WTC11 (cell line): ENCODE measurements around the gene CARMIL3. TPM values are rescaled to one million over a fixed set of nuclear protein-coding genes. Genes with fewer than 3 reads are reported as not detected.

Experiments
- ATAC-seq: fragments of 200-7000 bp; cut with Tn5 transposase; 2 replicates; pipeline ENCODE4 v1.10.0; 2021; ENCODE audit warnings: mild to moderate bottlenecking, moderate library complexity
- CTCF ChIA-PET: fragments of 300-600 bp; sonication (Branson Sonifier 250); formaldehyde crosslinking; loops from one replicate; lab custom pipeline; 2021; ENCODE audit warnings: antibody characterized with exemption; lab: Charles Lee
- POLR2A ChIA-PET: fragments of 350-600 bp; sonication (Branson Sonifier 250); formaldehyde crosslinking; loops from one replicate; lab custom pipeline; 2021; ENCODE audit warnings: antibody characterized with exemption; lab: Charles Lee
- DNase-seq: peaks from one replicate; pipeline ENCODE4 v3.0.0; 2021; ENCODE audit warnings: low spot score
- H3K27ac Mint-ChIP-seq: 2 replicates; pipeline ENCODE4 v1.8.0; 2021; ENCODE audit warnings: mixed read lengths
- H3K27me3 Mint-ChIP-seq: 2 replicates; pipeline ENCODE4 v1.8.0; 2021; ENCODE audit warnings: low read depth, mild to moderate bottlenecking, moderate library complexity, mixed read lengths
- H3K36me3 Mint-ChIP-seq: 2 replicates; pipeline ENCODE4 v1.8.0; 2021; ENCODE audit warnings: mixed read lengths
- H3K4me1 Mint-ChIP-seq: 2 replicates; pipeline ENCODE4 v1.8.0; 2022; ENCODE audit warnings: mixed read lengths
- H3K4me3 Mint-ChIP-seq: 2 replicates; pipeline ENCODE4 v1.8.0; 2021; ENCODE audit warnings: mild to moderate bottlenecking, moderate library complexity, mixed read lengths
- H3K9me3 Mint-ChIP-seq: 2 replicates; pipeline ENCODE4 v1.8.0; 2021; ENCODE audit warnings: mixed read lengths
- ARID4B ChIP-seq: sonication (generic); formaldehyde crosslinking; IDR thresholded peaks from 2 replicates; pipeline ENCODE4 v1.8.0; 2023; ENCODE audit warnings: missing genetic modification reagents, mild to moderate bottlenecking, borderline replicate concordance
- E2F5 ChIP-seq: sonication (generic); formaldehyde crosslinking; IDR thresholded peaks from 2 replicates; pipeline ENCODE4 v1.8.1; 2022; ENCODE audit warnings: mild to moderate bottlenecking, moderate library complexity, missing genetic modification reagents
- GTF2I ChIP-seq: fragments of 250-450 bp; sonication (Bioruptor Pico); conservative IDR thresholded peaks from 2 replicates; pipeline ENCODE4 v1.4.0; 2021; ENCODE audit warnings: mild to moderate bottlenecking
- MXD4 ChIP-seq: fragments of 250-450 bp; sonication (Bioruptor Pico); IDR thresholded peaks from 2 replicates; pipeline ENCODE4 v1.8.0; 2021; ENCODE audit warnings: mild to moderate bottlenecking, moderate library complexity, borderline replicate concordance
- NFYB ChIP-seq: sonication (generic); formaldehyde crosslinking; conservative IDR thresholded peaks from 2 replicates; pipeline ENCODE4 v1.8.0; 2022; ENCODE audit warnings: low read depth, missing genetic modification reagents
- NR2C2 ChIP-seq: sonication (generic); formaldehyde crosslinking; IDR thresholded peaks from 2 replicates; pipeline ENCODE4 v1.8.0; 2022; ENCODE audit warnings: mild to moderate bottlenecking, missing genetic modification reagents
- NR3C1 ChIP-seq: sonication (generic); formaldehyde crosslinking; conservative IDR thresholded peaks from 2 replicates; pipeline ENCODE4 v1.8.1; 2023; ENCODE audit warnings: low read depth, mild to moderate bottlenecking, missing genetic modification reagents
- OVOL2 ChIP-seq: fragments of 250-450 bp; sonication (Bioruptor Pico); IDR thresholded peaks from 2 replicates; pipeline ENCODE4 v1.9.0; 2021; ENCODE audit warnings: mild to moderate bottlenecking, borderline replicate concordance
- PRDM15 ChIP-seq: sonication (generic); formaldehyde crosslinking; IDR thresholded peaks from 2 replicates; pipeline ENCODE4 v1.8.0; 2022; ENCODE audit warnings: missing genetic modification reagents
- SOX15 ChIP-seq: fragments of 250-450 bp; sonication (Bioruptor Pico); IDR thresholded peaks from 2 replicates; pipeline ENCODE4 v1.9.0; 2021; ENCODE audit warnings: mild to moderate bottlenecking
- TCF7 ChIP-seq: sonication (generic); formaldehyde crosslinking; IDR thresholded peaks from 2 replicates; pipeline ENCODE4 v1.8.0; 2022; ENCODE audit warnings: mild to moderate bottlenecking, low read depth, missing genetic modification reagents, moderate library complexity
- USF1 ChIP-seq: sonication (generic); formaldehyde crosslinking; IDR thresholded peaks from 2 replicates; pipeline ENCODE4 v1.8.0; 2022; ENCODE audit warnings: mild to moderate bottlenecking, missing genetic modification reagents
- ZNF232 ChIP-seq: sonication (generic); formaldehyde crosslinking; IDR thresholded peaks from 2 replicates; pipeline ENCODE4 v1.8.0; 2022; ENCODE audit warnings: mild to moderate bottlenecking, missing genetic modification reagents
- ZNF281 ChIP-seq: sonication (generic); formaldehyde crosslinking; IDR thresholded peaks from 2 replicates; pipeline ENCODE4 v1.8.0; 2023; ENCODE audit warnings: mild to moderate bottlenecking, missing genetic modification reagents
- ZNF396 ChIP-seq: fragments of 250-450 bp; sonication (Bioruptor Pico); IDR thresholded peaks from 2 replicates; pipeline ENCODE4 v1.8.0; 2021; ENCODE audit warnings: mild to moderate bottlenecking, moderate library complexity, borderline replicate concordance
- total RNA-seq: library from RNA; stranded (reverse); gene quantifications from 3 replicates; pipeline ENCODE4 v1.2.3, GENCODE V29; 2021

Gene CARMIL3
- total RNA-seq, 1 experiment from 2014 or later: 13.0 TPM

GRCh38 chr14:24098229-24098926, 46.6 kb downstream of the CARMIL3 start (continued):
- no peak for TF ChIP-seq ARID4B
- TF ChIP-seq MXD4: no peak
- no peak for TF ChIP-seq NFYB (CRISPR knock-in tag)
- no peak for TF ChIP-seq ZNF396 (CRISPR knock-in tag)
- no peak for TF ChIP-seq E2F5 (CRISPR knock-in tag)

- Mint-ChIP-seq H3K9me3 (peaks cover 13% of the 10 kb centered on the region), H3K36me3 (peaks cover 46% of the 10 kb centered on the region), H3K27ac (0 out of 2 replicates have a peak overlapping the region, but pooled peaks have one; percentile 41), H3K4me1 (peaks cover 12% of the 10 kb centered on the region), H3K27me3 (no peaks in the 10 kb centered on the region), H3K4me3 (no peak overlapping the region)
- ATAC-seq (no peak), DNase-seq (no peak)
- ChIA-PET POLR2A (no interaction called here), CTCF (interaction anchor here (11.7 kb wide), 1 partner anchor 10 kb away, joined by 170 read pairs; no protein-coding TSS in a partner anchor)
- no peak for TF ChIP-seq USF1 (CRISPR knock-in tag)
- no peak for TF ChIP-seq PRDM15 (CRISPR knock-in tag)
- no peak for TF ChIP-seq ZNF232
- no peak for TF ChIP-seq OVOL2 (CRISPR knock-in tag)
- no peak for TF ChIP-seq ZNF281 (CRISPR knock-in tag)
- no peak for TF ChIP-seq NR2C2
- TF ChIP-seq GTF2I (CRISPR knock-in tag): no peak
- TF ChIP-seq NR3C1 (CRISPR knock-in tag): no peak
- no peak for TF ChIP-seq TCF7 (CRISPR knock-in tag)
- no peak for TF ChIP-seq MXD4
- no peak for TF ChIP-seq ARID4B
- TF ChIP-seq SOX15 (CRISPR knock-in tag): no peak
Measured at GRCh38 chr14:24098927-24099813, 47.4 kb downstream of the CARMIL3 start.
